ENCODE results near the gene INTS3. TPM values are rescaled to one million over a fixed set of nuclear protein-coding genes. Genes with fewer than 3 reads are reported as not detected.

The INTS3 gene
- polyA plus RNA-seq, 1 donor from 2014 or later: 29.9 TPM

DNA sequence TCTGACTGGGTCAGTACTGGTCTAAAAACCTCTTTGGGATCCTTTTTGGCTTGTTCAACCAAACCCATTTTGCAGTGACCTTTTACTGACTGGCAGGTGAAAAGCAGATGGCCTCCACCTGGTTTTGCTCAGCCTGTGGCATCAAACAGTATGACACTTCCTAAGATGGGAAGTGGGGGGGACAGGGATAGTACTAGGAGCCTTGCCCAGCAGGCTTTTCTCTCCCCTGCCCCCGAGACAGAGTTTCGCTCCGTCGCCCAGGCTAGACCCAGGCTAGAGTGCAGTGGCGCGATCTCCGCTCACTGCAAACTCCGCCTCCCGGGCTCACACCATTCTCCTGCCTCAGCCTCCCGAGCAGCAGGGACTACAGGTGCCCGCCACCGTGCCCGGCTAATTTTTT lies 18.3 kb downstream of the INTS3 start:
- Histone ChIP-seq H3K36me3 (ENCODE audit: insufficient read depth, low read length) (no peaks in the 10 kb centered on the region), H4K20me1 (ENCODE audit: insufficient read depth) (no peaks in the 10 kb centered on the region), H3K9me3 (ENCODE audit: low read length) (no peaks in the 10 kb centered on the region), H3F3A (ENCODE audit: insufficient read depth, low read length, poor library complexity, severe bottlenecking) (no peaks in the 10 kb centered on the region), H2AFZ (ENCODE audit: low read depth, low read length) (no peak overlapping the region), H3K4me3 (ENCODE audit: low read length) (no peak overlapping the region), H3K9me2 (ENCODE audit: insufficient read depth, low read length) (no peaks in the 10 kb centered on the region), H3K79me2 (replicated peaks; ENCODE audit: insufficient read depth, low read length) (no peaks in the 10 kb centered on the region), H3K4me2 (ENCODE audit: low read length) (no peak overlapping the region), H3K9ac (ENCODE audit: low read length) (no peak overlapping the region), H3K27me3 (ENCODE audit: insufficient read depth, low read depth, low read length) (no peaks in the 10 kb centered on the region), H3K27ac (ENCODE audit: low read length) (no peak overlapping the region)
- TF ChIP-seq, protein P1, sequence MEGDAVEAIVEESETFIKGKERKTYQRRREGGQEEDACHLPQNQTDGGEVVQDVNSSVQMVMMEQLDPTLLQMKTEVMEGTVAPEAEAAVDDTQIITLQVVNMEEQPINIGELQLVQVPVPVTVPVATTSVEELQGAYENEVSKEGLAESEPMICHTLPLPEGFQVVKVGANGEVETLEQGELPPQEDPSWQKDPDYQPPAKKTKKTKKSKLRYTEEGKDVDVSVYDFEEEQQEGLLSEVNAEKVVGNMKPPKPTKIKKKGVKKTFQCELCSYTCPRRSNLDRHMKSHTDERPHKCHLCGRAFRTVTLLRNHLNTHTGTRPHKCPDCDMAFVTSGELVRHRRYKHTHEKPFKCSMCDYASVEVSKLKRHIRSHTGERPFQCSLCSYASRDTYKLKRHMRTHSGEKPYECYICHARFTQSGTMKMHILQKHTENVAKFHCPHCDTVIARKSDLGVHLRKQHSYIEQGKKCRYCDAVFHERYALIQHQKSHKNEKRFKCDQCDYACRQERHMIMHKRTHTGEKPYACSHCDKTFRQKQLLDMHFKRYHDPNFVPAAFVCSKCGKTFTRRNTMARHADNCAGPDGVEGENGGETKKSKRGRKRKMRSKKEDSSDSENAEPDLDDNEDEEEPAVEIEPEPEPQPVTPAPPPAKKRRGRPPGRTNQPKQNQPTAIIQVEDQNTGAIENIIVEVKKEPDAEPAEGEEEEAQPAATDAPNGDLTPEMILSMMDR (IDR thresholded peaks at IDR 0.05; ENCODE audit: poor library complexity, severe bottlenecking): no peak
- TF ChIP-seq EZH2 (IDR thresholded peaks at IDR 0.05; ENCODE audit: borderline replicate concordance, insufficient read depth, low read length, poor library complexity, severe bottlenecking) (no peak), TAF1 (IDR thresholded peaks at IDR 0.05; ENCODE audit: low read depth) (no peak), RAD21 (conservative IDR thresholded peaks at IDR 0.05) (no peak), EP300 (conservative IDR thresholded peaks at IDR 0.05; ENCODE audit: poor library complexity, severe bottlenecking) (no peak), SMC3 (conservative IDR thresholded peaks at IDR 0.05; ENCODE audit: poor library complexity) (no peak), POLR2AphosphoS5 (IDR thresholded peaks at IDR 0.05) (no peak), MXI1 (conservative IDR thresholded peaks at IDR 0.05; ENCODE audit: poor library complexity, severe bottlenecking) (no peak)
- TF ChIP-seq, protein P2, sequence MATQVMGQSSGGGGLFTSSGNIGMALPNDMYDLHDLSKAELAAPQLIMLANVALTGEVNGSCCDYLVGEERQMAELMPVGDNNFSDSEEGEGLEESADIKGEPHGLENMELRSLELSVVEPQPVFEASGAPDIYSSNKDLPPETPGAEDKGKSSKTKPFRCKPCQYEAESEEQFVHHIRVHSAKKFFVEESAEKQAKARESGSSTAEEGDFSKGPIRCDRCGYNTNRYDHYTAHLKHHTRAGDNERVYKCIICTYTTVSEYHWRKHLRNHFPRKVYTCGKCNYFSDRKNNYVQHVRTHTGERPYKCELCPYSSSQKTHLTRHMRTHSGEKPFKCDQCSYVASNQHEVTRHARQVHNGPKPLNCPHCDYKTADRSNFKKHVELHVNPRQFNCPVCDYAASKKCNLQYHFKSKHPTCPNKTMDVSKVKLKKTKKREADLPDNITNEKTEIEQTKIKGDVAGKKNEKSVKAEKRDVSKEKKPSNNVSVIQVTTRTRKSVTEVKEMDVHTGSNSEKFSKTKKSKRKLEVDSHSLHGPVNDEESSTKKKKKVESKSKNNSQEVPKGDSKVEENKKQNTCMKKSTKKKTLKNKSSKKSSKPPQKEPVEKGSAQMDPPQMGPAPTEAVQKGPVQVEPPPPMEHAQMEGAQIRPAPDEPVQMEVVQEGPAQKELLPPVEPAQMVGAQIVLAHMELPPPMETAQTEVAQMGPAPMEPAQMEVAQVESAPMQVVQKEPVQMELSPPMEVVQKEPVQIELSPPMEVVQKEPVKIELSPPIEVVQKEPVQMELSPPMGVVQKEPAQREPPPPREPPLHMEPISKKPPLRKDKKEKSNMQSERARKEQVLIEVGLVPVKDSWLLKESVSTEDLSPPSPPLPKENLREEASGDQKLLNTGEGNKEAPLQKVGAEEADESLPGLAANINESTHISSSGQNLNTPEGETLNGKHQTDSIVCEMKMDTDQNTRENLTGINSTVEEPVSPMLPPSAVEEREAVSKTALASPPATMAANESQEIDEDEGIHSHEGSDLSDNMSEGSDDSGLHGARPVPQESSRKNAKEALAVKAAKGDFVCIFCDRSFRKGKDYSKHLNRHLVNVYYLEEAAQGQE (IDR thresholded peaks at IDR 0.05; ENCODE audit: borderline replicate concordance): no peak

DNA sequence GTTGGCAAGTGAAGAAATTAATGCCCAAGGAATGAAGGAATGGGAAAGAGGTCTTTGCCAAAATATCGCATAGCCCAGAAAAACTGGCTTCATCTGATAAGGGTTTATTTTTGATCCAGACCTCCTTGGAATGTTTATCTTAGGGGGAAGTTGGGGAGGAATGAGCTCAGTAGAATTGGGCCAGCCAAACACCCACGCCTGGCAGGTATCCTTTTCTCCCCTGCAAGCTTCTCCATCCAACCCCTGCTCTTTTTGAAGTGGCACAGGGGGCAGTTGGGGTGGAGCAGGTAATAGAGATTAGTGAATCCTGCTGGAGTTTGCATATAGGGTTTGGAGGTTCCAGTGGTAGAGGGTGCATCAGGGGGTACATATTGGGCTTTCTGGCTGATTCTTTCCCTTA lies 21.1 kb downstream of the INTS3 start:
- H3K9me2 ChIP-seq (ENCODE audit: insufficient read depth, low read length): no peaks in the 10 kb centered on the region
- no peak overlapping the region for H3K4me2 ChIP-seq (ENCODE audit: low read length)
- no peaks in the 10 kb centered on the region for H3F3A ChIP-seq (ENCODE audit: insufficient read depth, low read length, poor library complexity, severe bottlenecking)
- H3K79me2 ChIP-seq (replicated peaks; ENCODE audit: insufficient read depth, low read length): no peaks in the 10 kb centered on the region
- H3K9ac ChIP-seq (ENCODE audit: low read length): no peak overlapping the region
- H3K27me3 ChIP-seq (ENCODE audit: insufficient read depth, low read depth, low read length): no peaks in the 10 kb centered on the region
- no peak overlapping the region for H3K4me3 ChIP-seq (ENCODE audit: low read length)
- no peak overlapping the region for H3K27ac ChIP-seq (ENCODE audit: low read length)
- no peaks in the 10 kb centered on the region for H4K20me1 ChIP-seq (ENCODE audit: insufficient read depth)
- TF ChIP-seq POLR2AphosphoS5 (IDR thresholded peaks at IDR 0.05) (no peak), EZH2 (IDR thresholded peaks at IDR 0.05; ENCODE audit: borderline replicate concordance, insufficient read depth, low read length, poor library complexity, severe bottlenecking) (no peak), SMC3 (conservative IDR thresholded peaks at IDR 0.05; ENCODE audit: poor library complexity) (no peak)
- H2AFZ ChIP-seq (ENCODE audit: low read depth, low read length): no peak overlapping the region
- H3K36me3 ChIP-seq (ENCODE audit: insufficient read depth, low read length): peaks cover 7% of the 10 kb centered on the region
- H3K9me3 ChIP-seq (ENCODE audit: low read length): no peaks in the 10 kb centered on the region
